Activated CD8-positive, alpha-beta memory T cell treated with anti-CD3 and anti-CD28 coated beads, Interleukin-2, amount 50 U/mL, for 48 hours (primary cell): ENCODE results near the gene PARP14.
"Not testable (repeated sequence)": the region's sequence is repeated elsewhere in the genome, so short reads cannot be mapped to it uniquely, and the experiment has no call there.

Experiments used
- DNase-seq: peaks from one replicate; pipeline ENCODE4 v3.0.0-alpha.2; 2020

The PARP14 gene

GRCh38 chr3:122727294-122727693 is 46.7 kb downstream of the PARP14 start:
- DNase-seq, result no peak

GRCh38 chr3:122727766-122728165 is 47.1 kb downstream of the PARP14 start:
- no peak for DNase-seq

GRCh38 chr3:122728186-122728585 is 47.5 kb downstream of the PARP14 start:
- DNase-seq, result no peak

- DNase-seq, result no peak
Observed at GRCh38 chr3:122728756-122729514, 48.3 kb downstream of the PARP14 start.

- no peak for DNase-seq
Observed at GRCh38 chr3:122730240-122730639, 49.6 kb downstream of the PARP14 start.

- DNase-seq, result not testable (repeated sequence)
Observed at GRCh38 chr3:122732682-122733525, 52.3 kb downstream of the PARP14 start.

GRCh38 chr3:122739172-122739571 is 58.5 kb downstream of the PARP14 start:
- DNase-seq, result no peak

- no peak for DNase-seq
Observed at GRCh38 chr3:122742234-122742633, 61.6 kb downstream of the PARP14 start.

GRCh38 chr3:122743581-122744120 is 63.0 kb downstream of the PARP14 start:
- DNase-seq, result no peak

GRCh38 chr3:122745369-122746021 is 64.9 kb downstream of the PARP14 start:
- DNase-seq, result no peak

- DNase-seq, result not testable (repeated sequence)
Observed at GRCh38 chr3:122747295-122747694, 66.7 kb downstream of the PARP14 start.

- no peak for DNase-seq
Observed at GRCh38 chr3:122748347-122748746, 67.7 kb downstream of the PARP14 start.

- DNase-seq, result no peak
Observed at GRCh38 chr3:122754929-122755328, 74.3 kb downstream of the PARP14 start.

- no peak for DNase-seq
Observed at GRCh38 chr3:122755491-122755890, 74.9 kb downstream of the PARP14 start.

GRCh38 chr3:122758877-122759560 is 78.4 kb downstream of the PARP14 start:
- DNase-seq, result no peak

- DNase-seq, result no peak
Observed at GRCh38 chr3:122760453-122761271, 80.0 kb downstream of the PARP14 start.

- DNase-seq, result no peak
Observed at GRCh38 chr3:122766430-122766829, 85.8 kb downstream of the PARP14 start.

GRCh38 chr3:122767540-122768372 is 87.1 kb downstream of the PARP14 start:
- no peak for DNase-seq

GRCh38 chr3:122770521-122771202 is 90.0 kb downstream of the PARP14 start:
- no peak for DNase-seq

- DNase-seq, result no peak
Observed at GRCh38 chr3:122772827-122773226, 92.2 kb downstream of the PARP14 start.
